HG02870 (cell line): ENCODE data around the gene GPD1L.

Experiments
- ATAC-seq: cut with Tn5 transposase; IDR thresholded peaks from one replicate; pipeline ENCODE4 v1.9.1; 2021; ENCODE audit warnings: mild to moderate bottlenecking, moderate library complexity; ENCODE audit not compliant: unreplicated experiment

The GPD1L gene

GRCh38 chr3:32217339-32217738 is 110.9 kb downstream of the GPD1L start:
- ATAC-seq = no peak
